OCI-LY7 (cell line): ENCODE data around the gene CDH23. TPM values are rescaled to one million over a fixed set of nuclear protein-coding genes. Genes with fewer than 3 reads are reported as not detected.

ENCODE experiments used
- BruUV-seq: library from RNA; stranded (reverse); fragments of 400-500 nt; replicated peaks from 2 replicates; lab custom pipeline; 2021; lab: Mats Ljungman, UMichigan
- CTCF ChIA-PET: fragments of 300-600 bp; sonication (Branson Sonifier 250); formaldehyde crosslinking; loops from one replicate; lab custom pipeline; 2022; ENCODE audit warnings: antibody characterized with exemption; ENCODE audit not compliant: unreplicated experiment; lab: Charles Lee
- POLR2A ChIA-PET: fragments of 300-600 bp; sonication (Branson Sonifier 250); formaldehyde crosslinking; loops from one replicate; lab custom pipeline; 2022; ENCODE audit warnings: antibody characterized with exemption; lab: Charles Lee
- DNase-seq: peaks from one replicate; pipeline ENCODE4 v3.0.0-alpha.2; 2015; ENCODE audit warnings: low spot score
- H2AFZ ChIP-seq: fragments of 200-600 bp; sonication (generic), shearing (Covaris generic); 2 replicates; pipeline ENCODE4 v1.6.1; 2014; ENCODE audit warnings: mild to moderate bottlenecking, antibody characterized with exemption, low read length, moderate library complexity
- H3K27ac ChIP-seq: fragments of 200-600 bp; sonication (generic); 2 replicates; pipeline ENCODE4 v1.5.1; 2014; ENCODE audit warnings: mixed run types, low read depth, mild to moderate bottlenecking, moderate library complexity, low read length, inconsistent platforms; ENCODE audit not compliant: poor library complexity, severe bottlenecking
- H3K36me3 ChIP-seq: fragments of 200-600 bp; sonication (generic); 2 replicates; pipeline ENCODE4 v1.6.1; 2014; ENCODE audit warnings: mild to moderate bottlenecking, antibody characterized with exemption, low read length, moderate library complexity, mixed read lengths; ENCODE audit not compliant: insufficient read depth
- H3K4me1 ChIP-seq: fragments of 200-600 bp; sonication (generic); 2 replicates; pipeline ENCODE4 v1.5.1; 2014; ENCODE audit warnings: mild to moderate bottlenecking, low read length; ENCODE audit not compliant: insufficient read depth, poor library complexity, severe bottlenecking
- H3K4me2 ChIP-seq: fragments of 200-600 bp; sonication (generic); 2 replicates; pipeline ENCODE4 v1.6.1; 2014; ENCODE audit warnings: mild to moderate bottlenecking, low read length
- H3K4me3 ChIP-seq: fragments of 200-600 bp; sonication (generic); 2 replicates; pipeline ENCODE4 v1.5.1; 2014; ENCODE audit warnings: mild to moderate bottlenecking, low read depth, low read length; ENCODE audit not compliant: poor library complexity, severe bottlenecking
- H3K79me2 ChIP-seq: fragments of 200-600 bp; sonication (generic); 2 replicates; pipeline ENCODE4 v1.6.1; 2016; ENCODE audit warnings: low read depth, mild to moderate bottlenecking, low read length, moderate library complexity, mixed read lengths; ENCODE audit not compliant: insufficient read depth
- H3K9me2 ChIP-seq: fragments of 200-600 bp; sonication (generic); 2 replicates; pipeline ENCODE4 v1.6.1; 2016; ENCODE audit warnings: mild to moderate bottlenecking, low read length, mixed read lengths; ENCODE audit not compliant: insufficient read depth
- H3K9me3 ChIP-seq: fragments of 200-600 bp; sonication (generic); 2 replicates; pipeline ENCODE4 v1.6.1; 2014; ENCODE audit warnings: mild to moderate bottlenecking, mixed run types, low read length, mixed read lengths
- H4K20me1 ChIP-seq: fragments of 200-600 bp; sonication (generic); 2 replicates; pipeline ENCODE4 v1.6.1; 2014; ENCODE audit warnings: mild to moderate bottlenecking, antibody characterized with exemption, low read length, moderate library complexity, mixed read lengths; ENCODE audit not compliant: insufficient read depth
- EZH2phosphoT487 ChIP-seq: fragments of 200-600 bp; sonication (generic); IDR thresholded peaks from 2 replicates; pipeline ENCODE4 v1.6.1; 2018; ENCODE audit warnings: low read depth, borderline replicate concordance, mild to moderate bottlenecking, mixed run types, antibody characterized with exemption, low read length, moderate library complexity, mixed read lengths
- intact Hi-C: fragments of 100-400 bp; cut with micrococcal nuclease; formaldehyde crosslinking; loops from one replicate; pipeline ENCODE4 v1.10.0; 2022; ENCODE audit not compliant: unreplicated experiment
- total RNA-seq, 2 experiments: library from RNA; depleted of rRNA in 1 of 2; stranded (reverse); fragments of >200 nt in 1 of 2; shearing (Covaris generic) in 1 of 2; gene quantifications; 2 replicates each; pipeline ENCODE4 v1.2.3, GENCODE V29; 2014 to 2022
- TF ChIP-seq, protein P1 (sequence below): fragments of 200-600 bp; sonication (generic); conservative IDR thresholded peaks from 2 replicates; pipeline ENCODE4 v1.5.1; 2014; ENCODE audit warnings: mild to moderate bottlenecking, antibody characterized with exemption, low read length, moderate library complexity, mixed read lengths

Gene CDH23
- total RNA-seq, 2 experiments from 2014 or later = 0.92 to 9.9 TPM

- H3K36me3 ChIP-seq = no peaks in the 10 kb centered on the region
- no peaks in the 10 kb centered on the region for H3K4me1 ChIP-seq
- no peak overlapping the region for H3K4me3 ChIP-seq
- H3K79me2 ChIP-seq = no peaks in the 10 kb centered on the region
- no peak overlapping the region for H2AFZ ChIP-seq
- no peak overlapping the region for H3K27ac ChIP-seq
- TF ChIP-seq, protein P1, sequence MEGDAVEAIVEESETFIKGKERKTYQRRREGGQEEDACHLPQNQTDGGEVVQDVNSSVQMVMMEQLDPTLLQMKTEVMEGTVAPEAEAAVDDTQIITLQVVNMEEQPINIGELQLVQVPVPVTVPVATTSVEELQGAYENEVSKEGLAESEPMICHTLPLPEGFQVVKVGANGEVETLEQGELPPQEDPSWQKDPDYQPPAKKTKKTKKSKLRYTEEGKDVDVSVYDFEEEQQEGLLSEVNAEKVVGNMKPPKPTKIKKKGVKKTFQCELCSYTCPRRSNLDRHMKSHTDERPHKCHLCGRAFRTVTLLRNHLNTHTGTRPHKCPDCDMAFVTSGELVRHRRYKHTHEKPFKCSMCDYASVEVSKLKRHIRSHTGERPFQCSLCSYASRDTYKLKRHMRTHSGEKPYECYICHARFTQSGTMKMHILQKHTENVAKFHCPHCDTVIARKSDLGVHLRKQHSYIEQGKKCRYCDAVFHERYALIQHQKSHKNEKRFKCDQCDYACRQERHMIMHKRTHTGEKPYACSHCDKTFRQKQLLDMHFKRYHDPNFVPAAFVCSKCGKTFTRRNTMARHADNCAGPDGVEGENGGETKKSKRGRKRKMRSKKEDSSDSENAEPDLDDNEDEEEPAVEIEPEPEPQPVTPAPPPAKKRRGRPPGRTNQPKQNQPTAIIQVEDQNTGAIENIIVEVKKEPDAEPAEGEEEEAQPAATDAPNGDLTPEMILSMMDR = no peak
- TF ChIP-seq EZH2phosphoT487 = no peak
- no peak overlapping the region for H3K4me2 ChIP-seq
- no TSS peak for BruUV-seq
- ChIA-PET CTCF (no interaction called here), POLR2A (interaction anchor here (0.6 kb wide), 1 partner anchor 50 kb away, joined by 4 read pairs; no protein-coding TSS in a partner anchor)
- H3K9me3 ChIP-seq = no peaks in the 10 kb centered on the region
- intact Hi-C loops = no loop called here
- no peaks in the 10 kb centered on the region for H4K20me1 ChIP-seq
- no peaks in the 10 kb centered on the region for H3K9me2 ChIP-seq
- no peak for DNase-seq
Observed at GRCh38 chr10:71575451-71575850, 178.7 kb downstream of the CDH23 start.

GRCh38 chr10:71575934-71576801 lies 179.4 kb downstream of the CDH23 start:
- no peaks in the 10 kb centered on the region for H3K79me2 ChIP-seq
- H3K9me2 ChIP-seq = no peaks in the 10 kb centered on the region
- intact Hi-C loops = no loop called here
- H3K4me3 ChIP-seq = no peak overlapping the region
- no peak for DNase-seq
- no peaks in the 10 kb centered on the region for H3K36me3 ChIP-seq
- no TSS peak for BruUV-seq
- no peak overlapping the region for H3K27ac ChIP-seq
- TF ChIP-seq, protein P1 = no peak
- no peak for TF ChIP-seq EZH2phosphoT487
- no peaks in the 10 kb centered on the region for H3K9me3 ChIP-seq
- no peaks in the 10 kb centered on the region for H4K20me1 ChIP-seq
- ChIA-PET CTCF (interaction anchor here (0.6 kb wide), 1 partner anchor 147 kb away, joined by 3 read pairs; no protein-coding TSS in a partner anchor), POLR2A (interaction anchor here (0.6 kb wide), 1 partner anchor 49 kb away, joined by 4 read pairs; no protein-coding TSS in a partner anchor)
- H2AFZ ChIP-seq = no peak overlapping the region
- H3K4me2 ChIP-seq = no peak overlapping the region
- H3K4me1 ChIP-seq = no peaks in the 10 kb centered on the region

GRCh38 chr10:71576842-71577241 lies 180.1 kb downstream of the CDH23 start:
- no peak overlapping the region for H3K27ac ChIP-seq
- no peaks in the 10 kb centered on the region for H4K20me1 ChIP-seq
- intact Hi-C loops = no loop called here
- no peaks in the 10 kb centered on the region for H3K9me2 ChIP-seq
- ChIA-PET POLR2A (no interaction called here), CTCF (no interaction called here)
- H3K4me3 ChIP-seq = no peak overlapping the region
- no peaks in the 10 kb centered on the region for H3K4me1 ChIP-seq
- H3K79me2 ChIP-seq = no peaks in the 10 kb centered on the region
- no peaks in the 10 kb centered on the region for H3K9me3 ChIP-seq
- TF ChIP-seq EZH2phosphoT487 = no peak
- TF ChIP-seq, protein P1 = no peak
- H3K36me3 ChIP-seq = no peaks in the 10 kb centered on the region
- DNase-seq = no peak
- H2AFZ ChIP-seq = no peak overlapping the region
- H3K4me2 ChIP-seq = no peak overlapping the region
- BruUV-seq = no TSS peak
